Fibroblast of upper back skin (primary cell): ENCODE results near the gene ZNF662.
A peak's percentile ranks its signal among the peaks of the same experiment; 100 is the strongest.

ENCODE experiments used
- DNase-seq: peaks from one replicate; pipeline ENCODE4 v3.0.0-alpha.2; 2013

The ZNF662 gene

GRCh38 chr3:42942693-42943092 lies 36.8 kb downstream of the ZNF662 start:
- DNase-seq: no peak

GRCh38 chr3:42946050-42946449 lies 40.1 kb downstream of the ZNF662 start:
- no peak for DNase-seq

GRCh38 chr3:42957573-42957972 lies 51.6 kb downstream of the ZNF662 start:
- no peak for DNase-seq

- no peak for DNase-seq
Observed at GRCh38 chr3:42960282-42960681, 54.3 kb downstream of the ZNF662 start.

- DNase-seq: no peak
Observed at GRCh38 chr3:42960786-42961185, 54.8 kb downstream of the ZNF662 start.

GRCh38 chr3:42961633-42962032 lies 55.7 kb downstream of the ZNF662 start:
- peak; percentile 50 for DNase-seq

- DNase-seq: no peak
Observed at GRCh38 chr3:42963269-42963668, 57.3 kb downstream of the ZNF662 start.

- DNase-seq: no peak
Observed at GRCh38 chr3:42964266-42964665, 58.3 kb downstream of the ZNF662 start.
